K562 (cell line): ENCODE results near the gene TMEM191C. TPM values are rescaled to one million over a fixed set of nuclear protein-coding genes. Genes with fewer than 3 reads are reported as not detected.
"Not testable (repeated sequence)": the region's sequence is repeated elsewhere in the genome, so short reads cannot be mapped to it uniquely, and the experiment has no call there.

Source experiments
- ATAC-seq: fragments of 200-7000 bp; cut with Tn5 transposase; 3 replicates; pipeline ENCODE4 v1.9.1; 2020; ENCODE audit warnings: moderate library complexity
- BruUV-seq: library from RNA; stranded (reverse); fragments of 400-500 nt; replicated peaks from 2 replicates; lab custom pipeline; 2021; lab: Mats Ljungman, UMichigan
- CTCF ChIA-PET: fragments of 300-600 bp; formaldehyde crosslinking; extraction: SDS; loops from one replicate; lab custom pipeline; 2021; ENCODE audit warnings: low intra/inter-chr PET ratio; lab: Yijun Ruan, JAX
- POLR2A ChIA-PET: fragments of 300-600, 350-650 bp; sonication (Branson Sonifier 250); formaldehyde crosslinking; extraction: SDS; loops from one replicate; lab custom pipeline; 2021; ENCODE audit warnings: antibody characterized with exemption, inconsistent platforms; lab: Yijun Ruan, JAX
- DNase-seq, 4 experiments: peaks; one replicate each; pipeline versions ENCODE4 v3.0.0 to v3.0.0-alpha.2; 2011 to 2018; ENCODE audit warnings: low spot score in 3 of 4, mixed read lengths in 3 of 4; ENCODE audit errors: extremely low read depth in 1 of 4
- FAIRE-seq: peaks from 2 replicates; lab custom pipeline; 2011; peaks lifted over from hg19 to GRCh38; lab: Jason Lieb, UNC
- H2AFZ ChIP-seq: 2 replicates; pipeline ENCODE4 v1.6.0; 2011; ENCODE audit warnings: low read depth, low read length, control low read depth, inconsistent platforms
- H3K27ac ChIP-seq: fragments of 200-600 bp; 3 replicates; pipeline ENCODE4 v1.8.0; 2011; ENCODE audit warnings: low read depth, mild to moderate bottlenecking, control low read depth, inconsistent platforms, low read length, moderate library complexity, mixed read lengths; ENCODE audit errors: extremely low read depth
- H3K27me3 ChIP-seq, 2 experiments: fragments of 300-600 bp in 1 of 2; 2 replicates in 1 of 2; 3 replicates in 1 of 2; pipeline versions ENCODE4 v1.6.0 to v1.8.0; 2011; ENCODE audit warnings: inconsistent platforms in 2 of 2, low read length in 2 of 2, mild to moderate bottlenecking in 1 of 2, mixed read lengths in 1 of 2, moderate library complexity in 1 of 2; ENCODE audit not compliant: control insufficient read depth in 2 of 2, insufficient read depth in 2 of 2
- H3K36me3 ChIP-seq: fragments of 300-600 bp; 3 replicates; pipeline ENCODE4 v1.8.0; 2011; ENCODE audit warnings: mild to moderate bottlenecking, low read length, inconsistent platforms; ENCODE audit not compliant: control insufficient read depth, insufficient read depth
- H3K4me1 ChIP-seq, 2 experiments: fragments of 200-600 bp in 1 of 2; replicated peaks in 1 of 2; 2 replicates in 1 of 2; 3 replicates in 1 of 2; pipeline versions ENCODE4 v1.5.1 to v1.8.0; 2011; ENCODE audit warnings: inconsistent platforms in 2 of 2, low read length in 2 of 2, mild to moderate bottlenecking in 1 of 2, mixed read lengths in 1 of 2, moderate library complexity in 1 of 2; ENCODE audit not compliant: control insufficient read depth in 2 of 2, insufficient read depth in 2 of 2
- H3K4me2 ChIP-seq: 2 replicates; pipeline ENCODE4 v1.6.1; 2011; ENCODE audit warnings: low read length, control low read depth, inconsistent platforms, mixed read lengths; ENCODE audit not compliant: insufficient read depth
- H3K4me3 ChIP-seq: fragments of 200-600 bp; sonication (generic), shearing (Covaris generic); 2 replicates; pipeline ENCODE4 v1.5.1; 2016; ENCODE audit warnings: control low read depth, inconsistent platforms
- H3K79me2 ChIP-seq: fragments of 200-600 bp; 3 replicates; pipeline ENCODE4 v1.8.0; 2011; ENCODE audit warnings: low read length, inconsistent platforms; ENCODE audit not compliant: control insufficient read depth, insufficient read depth
- H3K9ac ChIP-seq, 2 experiments: 2 replicates each; pipeline versions ENCODE4 v1.6.0 to v1.6.1; 2011; ENCODE audit warnings: low read depth in 2 of 2, low read length in 2 of 2, control low read depth in 1 of 2, inconsistent platforms in 1 of 2, mild to moderate bottlenecking in 1 of 2, mixed read lengths in 1 of 2; ENCODE audit not compliant: insufficient read depth in 1 of 2
- H3K9me1 ChIP-seq: one replicate; pipeline ENCODE4 v1.6.0; 2011; ENCODE audit warnings: inconsistent platforms, mild to moderate bottlenecking, low read length, moderate library complexity; ENCODE audit not compliant: control insufficient read depth, insufficient read depth
- H3K9me3 ChIP-seq: replicated peaks from 2 replicates; pipeline ENCODE4 v1.5.1; 2011; ENCODE audit warnings: low read depth, low read length, inconsistent platforms; ENCODE audit not compliant: control insufficient read depth, insufficient read depth
- H4K20me1 ChIP-seq: replicated peaks from 2 replicates; pipeline ENCODE4 v1.6.1; 2011; ENCODE audit warnings: low read length, inconsistent platforms, mixed read lengths; ENCODE audit not compliant: control insufficient read depth, insufficient read depth
- WGBS: fragments of 100-300 bp; shearing (Covaris generic); methylation state at CpG from one replicate; pipeline ENCODE4 v1.1.6; 2016; ENCODE audit warnings: low coverage, mixed read lengths; ENCODE audit not compliant: insufficient coverage; ENCODE audit errors: missing lambda C conversion rate; 5-methylcytosine and 5-hydroxymethylcytosine counted together
- in situ Hi-C: fragments of 300-500 bp; cut with MboI; formaldehyde crosslinking; loops from 4 replicates; pipeline ENCODE4 v1.15.0; 2018; ENCODE audit warnings: inconsistent platforms, mixed read lengths
- intact Hi-C: fragments of 100-400 bp; cut with micrococcal nuclease; formaldehyde crosslinking; loops from 2 replicates; pipeline ENCODE4 v1.14.2; 2022
- polyA plus RNA-seq, 8 experiments: library from polyadenylated mRNA; depleted of rRNA in 4 of 8; stranded (reverse) in 5 of 8; unstranded in 3 of 8; fragments of >200 nt; fragmentation: Nextera tagmentation in 2 of 8; fragmentation: Illumina TruSeq in 1 of 8; extraction: Ambion mirVana in 2 of 8; extraction: Trizol in 1 of 8; gene quantifications; 2 replicates each; pipeline versions ENCODE4 v1.2.1 to v1.2.3, GENCODE V29; 2011 to 2014; ENCODE audit warnings: inconsistent platforms in 1 of 8, missing spikeins in 1 of 8
- total RNA-seq, 7 experiments: library from RNA; depleted of rRNA in 6 of 7; stranded (reverse); fragments of >200 nt in 6 of 7; fragmentation: Illumina TruSeq in 2 of 7; extraction: Trizol in 2 of 7; gene quantifications; 2 replicates each; pipeline versions ENCODE4 v1.2.1 to v1.2.3, GENCODE V29; 2011 to 2021; ENCODE audit warnings: low replicate concordance in 1 of 7

Gene TMEM191C
- total and polyA plus RNA-seq, 9 of the 15 experiments (the other 6 are each of a cell fraction or from before 2014, with no cell fraction given) = 0.15 to 7.1 (median 1.1) TPM

GRCh38 chr22:21498489-21498888 is 31.3 kb downstream of the TMEM191C start:
- in situ Hi-C loops = loop anchor here (5.0 kb wide), 1 partner anchor 46 kb away; no protein-coding TSS in a partner anchor
- H4K20me1 ChIP-seq, BruUV-seq, H3K9me3 ChIP-seq, H2AFZ ChIP-seq, H3K4me2 ChIP-seq, H3K4me3 ChIP-seq, H3K79me2 ChIP-seq, H3K36me3 ChIP-seq, POLR2A ChIA-PET, FAIRE-seq, H3K9ac ChIP-seq, H3K27me3 ChIP-seq, H3K4me1 ChIP-seq, H3K9me1 ChIP-seq, intact Hi-C loops, DNase-seq, CTCF ChIA-PET, H3K27ac ChIP-seq: not testable (repeated sequence)
- no CpG with 5 or more reads among the region's 7 CpGs for WGBS
- ATAC-seq = peak; percentile 33

- H2AFZ ChIP-seq, DNase-seq, POLR2A ChIA-PET, H4K20me1 ChIP-seq, H3K36me3 ChIP-seq, H3K27me3 ChIP-seq, H3K4me3 ChIP-seq, H3K79me2 ChIP-seq, H3K4me1 ChIP-seq, H3K4me2 ChIP-seq, CTCF ChIA-PET, FAIRE-seq, H3K9me1 ChIP-seq, intact Hi-C loops, H3K9ac ChIP-seq, H3K27ac ChIP-seq, H3K9me3 ChIP-seq: not testable (repeated sequence)
- BruUV-seq = TSS peak; percentile 42
- ATAC-seq = peak; percentile 7; the same call in 1 of the 3 replicates
- WGBS = no CpG with 5 or more reads among the region's 16 CpGs
- in situ Hi-C loops = loop anchor here (5.0 kb wide), 1 partner anchor 48 kb away; no protein-coding TSS in a partner anchor
Measured at GRCh38 chr22:21499623-21500506, 32.7 kb downstream of the TMEM191C start.

- POLR2A ChIA-PET, BruUV-seq: not testable (repeated sequence)
Measured at GRCh38 chr22:21510397-21510796, 43.2 kb downstream of the TMEM191C start.

More at GRCh38 chr22:21510397-21510796, 43.2 kb downstream of the TMEM191C start:
- H3K27ac ChIP-seq, H3K9me1 ChIP-seq, H2AFZ ChIP-seq, H3K36me3 ChIP-seq, intact Hi-C loops, H4K20me1 ChIP-seq, H3K4me2 ChIP-seq, H3K27me3 ChIP-seq, CTCF ChIA-PET, DNase-seq, H3K4me3 ChIP-seq, H3K9ac ChIP-seq, H3K9me3 ChIP-seq, FAIRE-seq: not testable (repeated sequence)
- no CpG with 5 or more reads among the region's 9 CpGs for WGBS
- H3K4me1 ChIP-seq = peaks cover 8 to 12% of the 10 kb centered on the region in 2 experiments; a peak in 4 of 5 replicates
- peak; percentile 76 for ATAC-seq
- peaks cover 15% of the 10 kb centered on the region for H3K79me2 ChIP-seq
- in situ Hi-C loops = loop anchor here (10.0 kb wide), 1 partner anchor 64 kb away; no protein-coding TSS in a partner anchor
